Measurements from ENCODE around the gene ETNK2. TPM values are rescaled to one million over a fixed set of nuclear protein-coding genes. Genes with fewer than 3 reads are reported as not detected.

The ETNK2 gene
- total RNA-seq, 1 donor from 2014 or later = 4.5 TPM

- Histone ChIP-seq H3K9me3 (no peaks in the 10 kb centered on the region), H3K36me3 (no peaks in the 10 kb centered on the region), H3K27ac (no peak overlapping the region), H3K4me3 (no peak overlapping the region), H3K27me3 (ENCODE audit: low read depth) (peaks cover 10% of the 10 kb centered on the region), H3K4me1 (no peaks in the 10 kb centered on the region)
- no peak for DNase-seq
- no peak for ATAC-seq
- no peak for TF ChIP-seq CTCF (IDR thresholded peaks at IDR 0.05)
- intact Hi-C loops (cut with DNase I) = no loop called here
Measured at GRCh38 chr1:204181116-204181515, 29.3 kb upstream of the ETNK2 start.

- intact Hi-C loops (cut with DNase I) = no loop called here
- no peak for ATAC-seq
- no peak overlapping the region for H3K27ac ChIP-seq
- peaks cover 8% of the 10 kb centered on the region for H3K27me3 ChIP-seq (ENCODE audit: low read depth)
- H3K4me1 ChIP-seq = no peaks in the 10 kb centered on the region
- TF ChIP-seq CTCF (IDR thresholded peaks at IDR 0.05) = no peak
- peak; percentile 4 for DNase-seq
- no peak overlapping the region for H3K4me3 ChIP-seq
- no peaks in the 10 kb centered on the region for H3K9me3 ChIP-seq
- no peaks in the 10 kb centered on the region for H3K36me3 ChIP-seq
Measured at GRCh38 chr1:204180133-204180532, 28.3 kb upstream of the ETNK2 start.

- no peak for TF ChIP-seq CTCF (IDR thresholded peaks at IDR 0.05)
- H3K4me1 ChIP-seq = no peaks in the 10 kb centered on the region
- intact Hi-C loops (cut with DNase I) = no loop called here
- DNase-seq = peak; percentile 12
- H3K27ac ChIP-seq = no peak overlapping the region
- no peak for ATAC-seq
- no peak overlapping the region for H3K4me3 ChIP-seq
- peaks cover 8% of the 10 kb centered on the region for H3K27me3 ChIP-seq (ENCODE audit: low read depth)
- no peaks in the 10 kb centered on the region for H3K9me3 ChIP-seq
- H3K36me3 ChIP-seq = no peaks in the 10 kb centered on the region
Measured at GRCh38 chr1:204178487-204179281, 26.8 kb upstream of the ETNK2 start.

- Histone ChIP-seq H3K27me3 (ENCODE audit: low read depth) (peaks cover 8% of the 10 kb centered on the region), H3K9me3 (no peaks in the 10 kb centered on the region), H3K4me3 (no peak overlapping the region), H3K4me1 (no peaks in the 10 kb centered on the region), H3K36me3 (no peaks in the 10 kb centered on the region), H3K27ac (no peak overlapping the region)
- TF ChIP-seq CTCF (IDR thresholded peaks at IDR 0.05) = no peak
- no peak for DNase-seq
- no peak for ATAC-seq
- intact Hi-C loops (cut with DNase I) = no loop called here
Measured at GRCh38 chr1:204177133-204177532, 25.3 kb upstream of the ETNK2 start.

DNA sequence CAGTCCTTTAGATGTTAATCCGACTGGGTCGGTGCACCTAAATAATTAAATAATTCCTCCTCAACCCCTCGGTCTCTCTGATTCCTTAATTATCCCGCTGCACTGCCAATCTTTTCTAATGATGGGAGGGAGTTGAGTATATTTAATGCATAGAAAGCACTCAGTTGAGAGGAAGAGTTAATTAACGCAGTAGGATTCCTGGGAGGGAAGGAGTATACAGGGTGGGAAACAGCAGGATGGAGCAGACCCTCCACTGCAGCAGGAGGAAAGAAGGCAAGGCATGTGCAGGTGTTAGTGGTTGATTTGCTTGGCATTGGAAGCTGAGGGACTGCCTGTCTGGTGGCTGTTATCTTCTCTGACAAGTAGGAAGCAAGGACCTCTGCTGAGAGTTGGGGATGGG, 24.2 kb upstream of the ETNK2 start:
- H3K36me3 ChIP-seq = no peaks in the 10 kb centered on the region
- no peak overlapping the region for H3K27ac ChIP-seq
- no peak overlapping the region for H3K4me3 ChIP-seq
- no peak for ATAC-seq
- intact Hi-C loops (cut with DNase I) = no loop called here
- peaks cover 8% of the 10 kb centered on the region for H3K27me3 ChIP-seq (ENCODE audit: low read depth)
- no peaks in the 10 kb centered on the region for H3K9me3 ChIP-seq
- DNase-seq = peak; percentile 1
- H3K4me1 ChIP-seq = no peaks in the 10 kb centered on the region
- TF ChIP-seq CTCF (IDR thresholded peaks at IDR 0.05) = no peak

Data from lower lobe of right lung (tissue), 2 donors.